ENCODE results near the gene FGF11. TPM values are rescaled to one million over a fixed set of nuclear protein-coding genes. Genes with fewer than 3 reads are reported as not detected.

Gene FGF11
- total and polyA plus RNA-seq, 2 of the 4 experiments (the other 2 are of a cell fraction): 0.18 to 1.1 TPM

DNA sequence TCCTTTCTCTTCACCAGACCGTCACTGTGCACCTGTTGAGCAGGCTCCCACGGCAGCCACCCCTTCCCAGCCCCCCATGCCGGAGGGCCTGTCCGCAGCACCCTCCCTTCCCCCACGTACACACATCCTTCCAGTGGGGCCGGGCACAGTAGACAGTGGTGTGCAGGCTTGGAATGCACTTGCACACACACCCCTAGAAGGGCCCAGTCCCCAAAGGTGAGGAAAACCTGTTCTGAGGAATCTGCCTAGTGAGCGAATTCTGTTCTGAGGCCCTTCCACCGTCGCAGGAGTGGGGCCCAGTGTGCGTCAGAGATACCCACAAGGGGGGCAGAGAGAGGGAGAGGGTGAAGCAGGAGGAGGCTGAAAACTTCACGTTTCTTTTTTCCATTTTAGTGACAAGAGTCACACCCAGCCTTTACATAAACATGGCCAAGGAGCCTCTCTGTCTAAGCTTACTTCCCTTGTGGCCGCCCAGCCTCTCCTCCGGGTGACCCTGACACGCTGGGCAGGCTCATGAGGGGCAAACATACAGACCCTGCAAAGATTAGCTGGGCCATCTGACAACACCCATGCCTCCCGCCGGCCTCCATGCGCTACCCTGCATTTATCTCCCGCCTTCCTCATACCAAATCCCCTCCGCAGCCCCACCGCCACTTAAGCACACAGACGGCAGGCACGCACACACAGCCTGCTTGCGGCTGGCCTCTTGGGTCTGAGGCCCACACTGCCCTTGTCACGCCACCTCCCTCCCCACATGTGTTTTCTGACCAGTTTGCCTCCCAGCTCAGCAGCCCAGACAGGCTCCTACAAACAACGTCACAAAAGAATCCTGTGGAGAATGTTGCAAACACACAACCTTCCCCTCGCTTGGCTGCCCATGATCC lies 38.3 kb downstream of the FGF11 start:
- Histone ChIP-seq H3K79me1 (ENCODE audit: low read depth in 1 of 2, low read length in 2 of 2) (peaks cover 5 to 67% of the 10 kb centered on the region in 2 experiments; a peak in 3 of 4 replicates), H2AK9ac (replicated peaks; ENCODE audit: low read depth, low read length, poor library complexity) (peak overlapping the region; percentile 98), H3K18ac (ENCODE audit: low read depth, low read length) (peak overlapping the region; percentile 7; the same call in 1 of the 2 replicates), H2BK15ac (ENCODE audit: low read depth, low read length) (no peak overlapping the region), H2BK5ac (ENCODE audit: low read depth, low read length, poor library complexity, severe bottlenecking) (peak overlapping the region; percentile 86), H3K27ac (ENCODE audit: insufficient read depth, low read length) (peak overlapping the region; percentile 91), H3K9me1 (ENCODE audit: insufficient read depth, low read length) (peaks cover 27% of the 10 kb centered on the region), H2BK120ac (ENCODE audit: low read depth, low read length) (peak overlapping the region; percentile 71), H3K4me1 (ENCODE audit: control insufficient read depth, insufficient read depth, low read length) (peaks cover 23% of the 10 kb centered on the region), H4K5ac (ENCODE audit: low read depth, low read length) (peak overlapping the region; percentile 0; the same call in 1 of the 2 replicates), H3K27me3 (ENCODE audit: control insufficient read depth, insufficient read depth, low read length) (no peaks in the 10 kb centered on the region), H3K36me3 (ENCODE audit: control insufficient read depth, insufficient read depth, low read length) (peaks cover 5% of the 10 kb centered on the region; the same call in 1 of the 2 replicates), H2BK20ac (ENCODE audit: low read depth, low read length) (no peak overlapping the region), H4K20me1 (ENCODE audit: insufficient read depth, low read length) (peaks cover 59% of the 10 kb centered on the region), H3K4ac (ENCODE audit: low read depth, low read length) (peak overlapping the region; percentile 93), H3K14ac (replicated peaks; ENCODE audit: low read depth, low read length) (peak overlapping the region; percentile 74), H2AFZ (replicated peaks; ENCODE audit: low read length, poor library complexity) (peak overlapping the region; percentile 76), H3K9me3 (ENCODE audit: control insufficient read depth, insufficient read depth, low read length) (no peaks in the 10 kb centered on the region), H4K91ac (ENCODE audit: insufficient read depth, low read depth, low read length) (peak overlapping the region; percentile 94), H3K56ac (ENCODE audit: extremely low read depth, insufficient read depth, low read length) (peak overlapping the region; percentile 84; the same call in 1 of the 2 replicates), H2AK5ac (ENCODE audit: low read depth, low read length) (peak overlapping the region; percentile 89), H4K8ac (ENCODE audit: low read depth in 2 of 2, low read length in 2 of 2) (peak overlapping the region; percentile 30 to 73; a peak in 3 of 4 replicates), H3K4me3 (ENCODE audit: insufficient read depth, low read depth, low read length) (peak overlapping the region; percentile 76), H3K23ac (ENCODE audit: low read depth, low read length) (peak overlapping the region; percentile 81), H3K4me2 (ENCODE audit: low read depth, low read length) (peak overlapping the region; percentile 85), H3K9ac (ENCODE audit: low read depth, low read length) (peak overlapping the region; percentile 94)
- peak; percentile 95 for DNase-seq
- dilution Hi-C loops (cut with HindIII; ENCODE audit: low sequenced_read_pairs, unreplicated experiment): no loop called here
- no TSS peak for BruUV-seq (replicated peaks)
- intact Hi-C loops (cut with micrococcal nuclease): loop anchor here (1.0 to 2.0 kb wide), 2 partner anchors 40 to 127 kb away; no protein-coding TSS in a partner anchor
- POLR2A ChIA-PET (ENCODE audit: unreplicated experiment): interaction anchor here (0.6 to 1.0 kb wide), 3 partner anchors 17 to 83 kb away, joined by 3 to 8 read pairs (median 4); partner anchors contain the start of gene CHRNB1
- peak; percentile 60 for ATAC-seq (ENCODE audit: low read depth)
- 24% methylated on average over 6 of the region's 26 CpGs; no CpG with 5 or more reads in 1 of the 2 experiments for WGBS, 2 experiments (ENCODE audit: extremely low coverage in 2 of 2, insufficient read length in 1 of 2)
- in situ Hi-C loops (cut with MboI; ENCODE audit: low sequenced_read_pairs): no loop called here
- CTCF ChIA-PET: interaction anchor here (2.2 kb wide), 1 partner anchor 41 kb away, joined by 10 read pairs; no protein-coding TSS in a partner anchor
- TF ChIP-seq CHD1 (IDR thresholded peaks at IDR 0.05; ENCODE audit: low read depth, low read length) (no peak), BHLHE40 (IDR thresholded peaks at IDR 0.05; ENCODE audit: low read depth, low read length) (peak; percentile 22; the same call in 1 of the 2 replicates), CEBPB (IDR thresholded peaks at IDR 0.05; ENCODE audit: low read depth, low read length) (peak; percentile 76), SMC3 (IDR thresholded peaks at IDR 0.05; ENCODE audit: low read depth, low read length) (no peak), NFE2L2 (IDR thresholded peaks at IDR 0.05; ENCODE audit: low read depth, low read length) (no peak; the same call in 1 of the 2 replicates), FOS (IDR thresholded peaks at IDR 0.05; ENCODE audit: low read depth, low read length) (peak; percentile 11; the same call in 1 of the 2 replicates), MXI1 (IDR thresholded peaks at IDR 0.05; ENCODE audit: borderline replicate concordance, low read depth, low read length) (peak; percentile 97), RFX5 (IDR thresholded peaks at IDR 0.05; ENCODE audit: low read depth, low read length) (no peak), RCOR1 (IDR thresholded peaks at IDR 0.05; ENCODE audit: insufficient replicate concordance, low read length) (no peak), RAD21 (IDR thresholded peaks at IDR 0.05; ENCODE audit: low read length) (no peak; the same call in 1 of the 2 replicates), POLR2A (IDR thresholded peaks at IDR 0.05; ENCODE audit: low read depth, low read length) (peak; percentile 71; the same call in 1 of the 2 replicates), MAZ (IDR thresholded peaks at IDR 0.05; ENCODE audit: borderline replicate concordance, low read depth, low read length) (peak; percentile 59; the same call in 1 of the 2 replicates)
- TF ChIP-seq, protein P1, sequence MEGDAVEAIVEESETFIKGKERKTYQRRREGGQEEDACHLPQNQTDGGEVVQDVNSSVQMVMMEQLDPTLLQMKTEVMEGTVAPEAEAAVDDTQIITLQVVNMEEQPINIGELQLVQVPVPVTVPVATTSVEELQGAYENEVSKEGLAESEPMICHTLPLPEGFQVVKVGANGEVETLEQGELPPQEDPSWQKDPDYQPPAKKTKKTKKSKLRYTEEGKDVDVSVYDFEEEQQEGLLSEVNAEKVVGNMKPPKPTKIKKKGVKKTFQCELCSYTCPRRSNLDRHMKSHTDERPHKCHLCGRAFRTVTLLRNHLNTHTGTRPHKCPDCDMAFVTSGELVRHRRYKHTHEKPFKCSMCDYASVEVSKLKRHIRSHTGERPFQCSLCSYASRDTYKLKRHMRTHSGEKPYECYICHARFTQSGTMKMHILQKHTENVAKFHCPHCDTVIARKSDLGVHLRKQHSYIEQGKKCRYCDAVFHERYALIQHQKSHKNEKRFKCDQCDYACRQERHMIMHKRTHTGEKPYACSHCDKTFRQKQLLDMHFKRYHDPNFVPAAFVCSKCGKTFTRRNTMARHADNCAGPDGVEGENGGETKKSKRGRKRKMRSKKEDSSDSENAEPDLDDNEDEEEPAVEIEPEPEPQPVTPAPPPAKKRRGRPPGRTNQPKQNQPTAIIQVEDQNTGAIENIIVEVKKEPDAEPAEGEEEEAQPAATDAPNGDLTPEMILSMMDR (conservative IDR thresholded peaks at IDR 0.05; ENCODE audit: low read depth, low read length): no peak
- TF ChIP-seq, protein P2, sequence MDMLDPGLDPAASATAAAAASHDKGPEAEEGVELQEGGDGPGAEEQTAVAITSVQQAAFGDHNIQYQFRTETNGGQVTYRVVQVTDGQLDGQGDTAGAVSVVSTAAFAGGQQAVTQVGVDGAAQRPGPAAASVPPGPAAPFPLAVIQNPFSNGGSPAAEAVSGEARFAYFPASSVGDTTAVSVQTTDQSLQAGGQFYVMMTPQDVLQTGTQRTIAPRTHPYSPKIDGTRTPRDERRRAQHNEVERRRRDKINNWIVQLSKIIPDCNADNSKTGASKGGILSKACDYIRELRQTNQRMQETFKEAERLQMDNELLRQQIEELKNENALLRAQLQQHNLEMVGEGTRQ (IDR thresholded peaks at IDR 0.05; ENCODE audit: low read depth, low read length): no peak; the same call in 1 of the 2 replicates
